ENCODE results near the gene KIF26B. TPM values are rescaled to one million over a fixed set of nuclear protein-coding genes. Genes with fewer than 3 reads are reported as not detected.
A peak's percentile ranks its signal among the peaks of the same experiment; 100 is the strongest.
"Not testable (repeated sequence)": the region's sequence is repeated elsewhere in the genome, so short reads cannot be mapped to it uniquely, and the experiment has no call there.

Gene KIF26B
- total RNA-seq, 1 donor from 2014 or later = 4.0 TPM

GRCh38 chr1:245685111-245685810, 530.5 kb downstream of the KIF26B start:
- DNase-seq = no peak

DNA sequence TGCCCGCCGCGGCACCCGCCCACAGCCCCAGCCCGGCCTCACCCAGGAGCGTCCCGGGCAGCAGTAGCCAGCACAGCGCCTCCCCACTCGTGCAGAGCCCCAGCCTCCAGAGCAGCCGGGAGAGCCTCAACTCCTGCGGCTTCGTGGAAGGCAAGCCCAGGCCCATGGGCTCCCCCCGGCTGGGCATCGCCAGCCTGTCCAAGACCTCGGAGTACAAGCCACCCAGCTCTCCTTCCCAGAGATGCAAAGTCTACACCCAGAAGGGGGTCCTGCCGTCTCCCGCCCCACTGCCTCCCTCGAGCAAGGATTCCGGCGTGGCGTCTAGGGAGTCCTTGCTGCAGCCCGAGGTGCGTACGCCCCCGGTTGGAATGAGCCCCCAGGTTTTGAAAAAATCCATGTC, 531.2 kb downstream of the KIF26B start:
- no peak for DNase-seq

- DNase-seq = no peak
Measured at GRCh38 chr1:245686446-245687030, 531.8 kb downstream of the KIF26B start.

DNA sequence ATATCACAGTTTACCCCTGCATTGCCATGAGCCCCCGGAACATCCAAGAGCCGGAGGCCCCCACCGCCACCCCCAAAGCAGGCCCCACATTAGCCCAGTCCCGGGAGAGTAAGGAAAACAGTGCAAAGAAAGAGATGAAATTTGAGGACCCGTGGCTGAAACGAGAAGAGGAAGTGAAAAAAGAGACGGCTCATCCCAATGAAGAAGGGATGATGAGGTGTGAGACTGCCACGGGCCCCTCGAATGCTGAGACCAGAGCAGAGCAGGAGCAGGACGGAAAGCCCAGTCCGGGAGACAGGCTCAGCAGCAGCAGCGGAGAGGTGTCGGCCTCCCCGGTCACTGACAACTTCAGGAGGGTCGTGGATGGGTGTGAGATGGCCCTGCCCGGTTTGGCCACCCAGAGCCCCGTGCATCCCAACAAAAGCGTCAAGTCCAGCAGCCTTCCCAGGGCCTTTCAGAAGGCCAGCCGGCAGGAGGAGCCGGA, 532.4 kb downstream of the KIF26B start:
- no peak for DNase-seq

DNA sequence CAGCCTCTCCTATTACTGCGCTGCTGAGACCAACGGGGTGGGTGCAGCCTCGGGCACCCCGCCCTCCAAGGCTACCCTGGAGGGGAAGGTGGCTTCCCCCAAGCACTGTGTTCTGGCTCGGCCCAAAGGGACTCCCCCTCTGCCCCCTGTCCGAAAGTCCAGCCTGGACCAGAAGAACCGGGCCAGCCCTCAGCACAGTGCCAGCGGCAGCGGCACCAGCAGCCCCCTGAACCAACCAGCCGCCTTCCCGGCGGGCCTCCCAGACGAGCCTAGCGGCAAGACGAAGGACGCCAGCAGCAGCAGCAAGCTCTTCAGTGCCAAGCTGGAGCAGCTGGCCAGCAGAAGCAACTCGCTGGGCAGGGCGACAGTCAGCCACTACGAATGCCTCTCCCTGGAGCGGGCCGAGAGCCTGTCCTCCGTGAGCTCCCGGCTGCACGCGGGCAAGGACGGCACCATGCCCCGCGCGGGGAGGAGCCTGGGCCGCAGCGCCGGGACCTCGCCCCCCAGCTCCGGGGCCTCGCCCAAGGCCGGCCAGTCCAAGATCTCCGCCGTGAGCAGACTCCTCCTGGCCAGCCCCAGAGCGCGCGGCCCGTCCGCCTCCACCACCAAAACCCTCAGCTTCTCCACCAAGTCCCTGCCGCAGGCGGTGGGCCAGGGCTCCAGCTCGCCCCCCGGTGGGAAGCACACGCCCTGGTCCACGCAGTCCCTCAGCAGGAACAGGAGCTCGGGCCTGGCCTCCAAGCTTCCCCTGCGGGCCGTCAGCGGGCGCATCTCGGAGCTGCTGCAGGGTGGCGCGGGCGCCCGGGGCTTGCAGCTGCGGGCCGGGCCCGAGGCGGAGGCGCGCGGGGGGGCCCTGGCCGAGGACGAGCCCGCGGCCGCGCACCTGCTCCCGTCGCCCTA, 533.1 kb downstream of the KIF26B start:
- DNase-seq = peak; percentile 49

- DNase-seq = no peak
Measured at GRCh38 chr1:245688536-245689453, 534.0 kb downstream of the KIF26B start.

DNA sequence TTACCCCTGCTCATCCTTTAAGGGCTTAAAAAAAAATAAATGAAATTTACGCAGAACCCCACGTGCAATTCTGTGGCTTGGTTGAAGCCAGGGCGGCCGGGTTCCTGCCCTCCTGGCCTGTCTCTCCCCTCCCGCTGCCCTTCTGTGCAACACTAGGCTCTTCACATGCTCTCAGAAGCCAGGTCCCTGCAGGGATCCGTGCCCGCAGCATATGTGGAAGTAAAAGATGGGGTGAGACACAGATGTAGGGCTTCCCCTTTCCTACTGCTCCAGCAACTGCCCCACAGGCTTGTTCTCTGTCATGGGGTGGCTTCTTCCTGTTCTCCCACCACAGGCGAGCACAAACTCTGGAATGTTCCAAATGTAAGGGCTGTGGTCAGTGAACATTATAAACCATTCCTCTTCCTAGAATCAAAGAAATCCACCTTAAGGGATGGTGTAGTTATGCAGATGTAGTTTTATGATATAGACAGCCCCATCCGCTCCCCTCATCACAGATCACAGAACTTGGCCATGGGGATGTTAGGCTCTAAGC, 535.4 kb downstream of the KIF26B start:
- no peak for DNase-seq

GRCh38 chr1:245690946-245691541, 536.3 kb downstream of the KIF26B start:
- no peak for DNase-seq

DNA sequence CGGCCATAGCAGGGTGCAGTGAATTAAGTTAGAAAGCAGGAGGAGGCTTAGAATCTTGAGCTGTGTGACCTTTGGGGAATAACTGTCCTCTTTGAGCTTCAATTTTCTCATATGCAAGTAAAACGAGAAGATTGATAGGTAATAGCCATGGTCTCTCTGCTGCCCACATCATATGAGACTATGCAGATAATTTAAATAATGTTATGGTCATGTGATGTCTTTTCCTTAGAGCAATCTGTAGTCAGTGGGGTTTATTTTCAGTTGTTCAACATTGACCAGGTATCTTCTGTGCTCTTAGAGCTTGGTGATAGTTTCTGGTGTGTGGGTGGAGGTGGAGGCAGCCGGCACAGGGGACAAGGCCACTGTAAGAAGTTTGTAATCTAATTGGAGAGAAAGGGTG, 537.1 kb downstream of the KIF26B start:
- no peak for DNase-seq

- DNase-seq = no peak
Measured at GRCh38 chr1:245692318-245692717, 537.5 kb downstream of the KIF26B start.

- DNase-seq = no peak
Measured at GRCh38 chr1:245693116-245693793, 538.5 kb downstream of the KIF26B start.

DNA sequence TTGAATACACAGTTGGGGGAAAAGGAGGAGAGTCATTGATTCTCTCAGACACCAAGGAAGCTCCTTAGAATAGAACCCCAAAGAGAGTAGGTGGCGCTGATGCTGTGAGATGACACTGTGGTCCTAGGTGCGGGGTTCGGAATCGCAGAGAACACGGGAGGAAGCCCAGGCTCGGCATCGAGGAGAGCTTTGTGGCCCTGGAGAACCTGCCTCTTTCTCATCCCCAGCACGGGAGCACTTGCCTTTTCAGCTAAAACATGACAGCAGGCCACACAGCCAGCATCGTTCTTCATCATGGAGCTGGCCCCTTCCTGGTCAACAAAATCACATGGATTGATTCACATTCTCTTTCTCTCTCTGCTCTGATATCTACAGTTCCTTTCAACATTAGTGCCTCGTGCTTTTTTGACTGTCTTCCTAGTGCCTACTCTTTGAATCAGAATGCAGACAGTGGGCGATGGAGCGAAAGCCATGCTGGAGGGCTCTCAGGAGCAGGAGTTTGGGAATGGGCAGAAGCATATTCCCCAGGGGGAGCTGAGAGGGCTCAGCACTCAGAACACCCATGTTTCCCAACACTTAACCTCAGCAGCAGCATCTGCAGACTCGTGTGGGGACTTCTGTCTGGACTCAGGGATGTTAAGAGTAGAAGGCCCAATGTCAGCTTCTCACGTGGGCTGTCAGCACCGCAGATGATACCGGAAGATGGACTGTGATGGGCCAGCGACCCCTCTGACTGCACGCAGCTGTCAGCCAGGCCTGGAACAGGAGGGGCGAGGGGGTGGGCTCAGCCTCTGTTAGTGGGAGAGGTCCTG, 539.4 kb downstream of the KIF26B start:
- DNase-seq = no peak

DNA sequence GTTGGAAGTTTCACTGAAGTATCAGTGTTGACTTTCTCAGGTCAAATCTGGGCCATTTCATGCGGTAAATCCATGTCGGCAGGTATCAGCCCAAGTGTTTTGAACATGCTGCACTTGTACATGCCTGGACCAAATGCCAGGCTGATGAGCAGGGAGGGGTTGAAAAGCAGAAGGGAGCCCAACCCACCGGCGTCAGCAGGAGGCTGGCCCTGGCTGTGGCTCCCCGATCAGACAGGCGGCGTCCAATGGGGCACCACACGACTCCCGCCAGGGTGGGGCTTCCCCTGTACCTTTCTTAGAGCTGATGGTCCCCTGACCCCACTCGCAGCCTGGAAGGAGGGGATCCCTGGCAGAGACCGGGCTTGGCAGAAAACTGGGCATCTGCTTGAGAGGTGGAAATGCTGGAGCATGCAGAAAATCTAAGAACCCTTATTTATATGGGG, 540.0 kb downstream of the KIF26B start:
- DNase-seq = no peak

DNA sequence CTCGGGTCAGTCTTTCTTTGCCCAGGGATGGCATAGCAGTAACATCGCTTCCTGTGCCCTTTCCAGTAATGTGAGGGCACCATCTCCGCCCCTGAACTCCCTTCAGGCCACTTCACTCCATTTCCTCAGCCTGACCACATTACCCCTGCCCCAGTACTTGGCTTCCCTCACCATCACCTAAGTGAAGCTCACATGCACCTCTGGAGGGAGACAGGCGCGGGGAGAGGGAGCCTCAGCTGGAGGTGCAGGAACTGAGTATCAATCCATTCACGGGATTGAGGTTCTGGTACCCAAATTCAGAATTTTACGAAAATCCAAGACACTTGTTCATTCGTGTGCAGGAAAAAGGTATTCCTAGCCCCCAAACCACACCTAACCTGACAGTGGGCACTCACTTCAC, 540.4 kb downstream of the KIF26B start:
- no peak for DNase-seq

DNA sequence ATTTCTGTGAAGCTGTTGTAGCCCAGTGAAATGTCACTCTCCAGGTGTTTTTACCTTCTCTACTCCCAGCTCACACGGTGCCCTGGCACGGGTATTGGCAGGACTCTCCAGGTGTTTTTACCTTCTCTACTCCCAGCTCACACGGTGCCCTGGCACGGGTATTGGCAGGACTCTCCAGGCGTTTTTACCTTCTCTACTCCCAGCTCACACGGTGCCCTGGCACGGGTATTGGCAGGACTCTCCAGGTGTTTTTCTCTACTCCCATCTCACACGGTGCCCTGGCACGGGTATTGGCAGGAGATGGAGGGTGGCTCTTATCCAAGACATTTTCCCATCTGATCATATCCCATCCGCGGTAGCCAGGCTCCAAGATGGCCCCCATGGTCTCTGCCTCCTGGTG, 540.9 kb downstream of the KIF26B start:
- not testable (repeated sequence) for DNase-seq

DNA sequence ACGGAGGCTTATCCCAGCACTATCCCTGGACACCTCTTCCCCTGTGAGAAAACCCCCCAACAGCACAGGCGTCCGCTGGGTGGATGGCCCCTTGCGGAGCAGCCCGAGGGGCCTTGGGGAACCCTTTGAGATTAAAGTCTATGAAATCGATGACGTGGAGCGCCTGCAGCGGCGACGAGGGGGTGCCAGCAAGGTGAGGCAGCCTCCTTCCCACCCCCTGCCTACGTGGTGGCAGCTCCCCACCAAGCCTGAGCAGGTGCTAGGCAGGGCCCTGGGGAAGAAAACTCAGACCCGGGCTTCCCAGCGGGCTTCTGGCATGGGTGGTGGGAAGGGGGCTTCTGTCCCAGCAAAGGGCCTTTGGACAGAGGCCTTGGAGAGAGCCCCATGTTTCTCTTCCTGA, 543.3 kb downstream of the KIF26B start:
- DNase-seq = no peak

DNA sequence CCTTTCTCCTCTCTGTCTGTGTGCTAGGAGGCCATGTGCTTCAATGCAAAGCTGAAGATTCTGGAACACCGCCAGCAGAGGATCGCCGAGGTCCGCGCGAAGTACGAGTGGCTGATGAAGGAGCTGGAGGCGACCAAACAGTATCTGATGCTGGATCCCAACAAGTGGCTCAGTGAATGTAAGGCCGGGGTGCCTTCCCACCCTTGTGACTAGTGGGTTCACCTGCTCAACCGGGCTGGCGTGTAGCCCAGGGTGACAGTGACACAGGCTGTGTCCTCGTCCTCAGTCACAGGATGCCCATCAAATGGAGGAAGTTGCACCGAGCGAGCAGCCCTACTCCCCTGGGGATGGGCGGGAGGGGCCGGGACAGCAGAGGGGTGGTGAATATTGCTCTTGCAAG, 544.1 kb downstream of the KIF26B start:
- DNase-seq = peak; percentile 21

- DNase-seq = no peak
Measured at GRCh38 chr1:245700631-245701030, 545.8 kb downstream of the KIF26B start.

DNA sequence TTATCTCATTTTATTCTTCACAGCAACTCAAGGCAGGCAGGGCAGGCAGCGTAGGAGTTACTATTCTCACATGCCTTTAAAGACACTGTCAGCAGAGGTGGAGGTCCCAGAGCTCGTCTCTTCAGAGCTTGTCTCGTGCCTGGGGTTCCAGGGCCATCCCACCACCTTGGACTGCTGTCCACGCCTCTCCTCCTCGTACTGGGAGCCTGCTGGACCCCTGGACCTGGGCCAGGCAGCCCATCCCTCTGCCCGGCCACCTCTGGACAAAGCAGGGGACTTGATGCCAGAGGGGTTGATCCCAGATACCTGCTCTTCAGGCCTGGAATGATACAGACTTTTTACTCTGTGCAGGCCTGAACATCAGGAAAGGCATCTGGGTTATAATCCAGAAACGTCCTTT, 546.8 kb downstream of the KIF26B start:
- no peak for DNase-seq

- no peak for DNase-seq
Measured at GRCh38 chr1:245702346-245702745, 547.6 kb downstream of the KIF26B start.

All from tongue (tissue), 2 donors.